PFSK-1 (cell line): Measurements from ENCODE around the gene MTFMT.

Experiments
- POLR2AphosphoS5 ChIP-seq: IDR thresholded peaks from 2 replicates; pipeline ENCODE4 v1.6.1; 2012; ENCODE audit warnings: low read depth, mild to moderate bottlenecking, control low read depth, low read length, moderate library complexity
- SIN3A ChIP-seq: IDR thresholded peaks from 2 replicates; pipeline ENCODE4 v1.6.1; 2012; ENCODE audit warnings: mild to moderate bottlenecking, low read length, moderate library complexity, borderline replicate concordance; ENCODE audit not compliant: insufficient read depth
- TAF1 ChIP-seq: IDR thresholded peaks from 2 replicates; pipeline ENCODE4 v1.6.1; 2012; ENCODE audit warnings: low read length, control low read depth, borderline replicate concordance; ENCODE audit not compliant: insufficient read depth

DNA sequence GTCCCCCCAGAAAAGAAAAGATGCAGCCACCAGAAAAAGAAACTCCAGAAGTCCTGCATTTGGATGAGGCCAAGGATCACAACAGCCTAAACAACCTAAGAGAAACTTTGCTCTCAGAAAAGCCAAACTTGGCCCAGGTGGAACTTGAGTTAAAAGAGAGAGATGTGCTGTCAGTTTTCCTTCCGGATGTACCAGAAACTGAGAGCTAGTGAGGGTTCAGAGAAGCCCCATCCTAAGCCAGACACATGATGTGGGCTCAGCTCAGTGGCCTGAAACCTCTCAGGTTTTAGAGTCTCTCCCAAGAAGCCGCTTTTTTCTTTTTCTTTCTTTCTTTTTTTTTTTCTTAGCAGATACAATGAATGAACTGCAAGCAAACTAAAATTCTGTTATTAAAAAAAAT lies 23.5 kb upstream of the MTFMT start:
- TF ChIP-seq SIN3A (no peak), POLR2AphosphoS5 (no peak), TAF1 (no peak)
